ENCODE data around the gene PLCG2.

Gene PLCG2

DNA sequence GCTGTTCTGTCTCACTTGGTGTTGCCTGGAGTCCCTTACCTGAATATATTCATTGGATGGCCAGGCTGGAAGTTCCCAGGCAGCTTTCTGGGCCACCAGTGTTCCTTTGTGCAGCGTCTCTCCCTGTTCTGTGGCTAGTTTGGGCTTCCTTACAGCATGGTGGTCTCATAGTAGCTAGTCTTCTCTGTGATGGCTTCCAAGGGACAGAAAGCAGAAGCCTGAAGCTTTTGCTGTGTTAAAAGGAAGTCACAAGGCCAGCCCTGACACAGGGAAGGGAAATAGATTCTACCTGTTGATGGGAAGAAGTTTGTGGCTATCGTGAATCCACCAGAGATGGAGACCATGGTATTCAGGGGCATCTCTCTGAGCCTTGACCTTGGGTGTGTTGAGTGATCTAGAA, 34.6 kb downstream of the PLCG2 start:
- no peaks in the 10 kb centered on the region for H3K9me3 ChIP-seq
- H3K4me1 ChIP-seq = no peaks in the 10 kb centered on the region
- no peak for DNase-seq
- H3K27me3 ChIP-seq = no peaks in the 10 kb centered on the region
- TF ChIP-seq CTCF (IDR thresholded peaks at IDR 0.05; ENCODE audit: low read depth, low read length) = no peak
- no peaks in the 10 kb centered on the region for H3K36me3 ChIP-seq
- no peak overlapping the region for H3K4me3 ChIP-seq (ENCODE audit: low read depth, low read length)

DNA sequence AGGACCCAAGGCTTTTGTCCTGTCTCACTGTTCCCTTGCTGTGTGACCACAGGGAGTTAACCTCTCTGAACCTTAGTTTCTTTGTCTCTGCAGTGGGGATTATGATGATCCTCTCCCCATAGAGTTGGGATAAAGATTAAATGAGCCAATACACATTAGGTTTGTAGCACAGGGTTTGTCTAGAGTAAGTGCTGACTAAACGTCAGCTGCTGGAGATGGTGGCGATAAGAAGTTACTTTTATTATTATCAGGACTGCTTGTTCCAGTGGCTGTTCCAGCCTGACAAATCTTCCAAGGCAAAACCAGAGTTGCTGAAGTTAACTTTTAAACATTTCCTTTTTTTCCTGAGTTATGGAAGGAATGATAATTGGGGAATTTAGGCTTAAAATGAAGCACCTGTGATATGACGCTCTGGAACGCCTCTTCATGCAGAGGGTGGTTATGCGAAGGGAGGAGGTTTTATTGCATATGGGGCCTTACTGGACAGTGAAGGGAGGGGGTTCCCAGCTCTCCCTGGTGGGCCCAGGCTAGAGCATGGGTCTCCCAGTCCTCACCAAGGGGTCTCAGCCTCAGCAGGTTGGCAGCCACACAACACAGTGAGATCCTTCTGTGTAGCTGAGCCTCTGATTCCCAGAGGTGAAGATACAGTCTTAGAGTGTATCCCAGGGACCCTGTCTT, 35.8 kb downstream of the PLCG2 start:
- Histone ChIP-seq H3K4me1 (no peaks in the 10 kb centered on the region), H3K4me3 (ENCODE audit: low read depth, low read length) (no peak overlapping the region)

DNA sequence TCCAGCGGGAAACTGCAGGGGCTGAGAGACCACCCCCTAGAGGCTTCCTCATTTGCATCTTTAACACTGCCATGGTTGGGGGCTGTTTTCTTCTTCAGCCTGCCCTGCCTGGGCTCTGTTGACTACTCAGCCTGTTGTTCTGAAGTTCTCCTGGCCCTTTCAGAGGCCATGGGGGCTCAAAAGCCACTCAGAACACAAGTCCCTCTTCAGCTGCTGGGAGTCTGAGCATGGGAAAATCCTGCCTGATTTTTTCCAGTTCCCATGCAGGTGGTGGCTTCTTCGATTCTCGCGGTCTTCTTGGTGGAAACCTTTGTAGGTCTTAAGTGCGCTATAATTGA, 36.3 kb downstream of the PLCG2 start:
- Histone ChIP-seq H3K4me1 (no peaks in the 10 kb centered on the region), H3K4me3 (ENCODE audit: low read depth, low read length) (no peak overlapping the region), H3K36me3 (no peaks in the 10 kb centered on the region), H3K9me3 (no peaks in the 10 kb centered on the region), H3K27me3 (no peaks in the 10 kb centered on the region)
- no peak for TF ChIP-seq CTCF (IDR thresholded peaks at IDR 0.05; ENCODE audit: low read depth, low read length)
- no peak for DNase-seq

More for the DNA sequence above, 35.8 kb downstream of the PLCG2 start:
- Histone ChIP-seq H3K36me3 (no peaks in the 10 kb centered on the region), H3K9me3 (no peaks in the 10 kb centered on the region), H3K27me3 (no peaks in the 10 kb centered on the region)
- no peak for TF ChIP-seq CTCF (IDR thresholded peaks at IDR 0.05; ENCODE audit: low read depth, low read length)
- no peak for DNase-seq

- H3K9me3 ChIP-seq = no peaks in the 10 kb centered on the region
- TF ChIP-seq CTCF (IDR thresholded peaks at IDR 0.05; ENCODE audit: low read depth, low read length) = no peak
- H3K36me3 ChIP-seq = no peaks in the 10 kb centered on the region
- no peaks in the 10 kb centered on the region for H3K27me3 ChIP-seq
- H3K4me3 ChIP-seq (ENCODE audit: low read depth, low read length) = no peak overlapping the region
- DNase-seq = no peak
- H3K4me1 ChIP-seq = no peaks in the 10 kb centered on the region
Observed at GRCh38 chr16:81816351-81816750, 37.3 kb downstream of the PLCG2 start.

- DNase-seq = no peak
Observed at GRCh38 chr16:81816793-81817210, 37.7 kb downstream of the PLCG2 start.

More at GRCh38 chr16:81816793-81817210, 37.7 kb downstream of the PLCG2 start:
- Histone ChIP-seq H3K4me1 (no peaks in the 10 kb centered on the region), H3K27me3 (no peaks in the 10 kb centered on the region), H3K4me3 (ENCODE audit: low read depth, low read length) (no peak overlapping the region), H3K9me3 (no peaks in the 10 kb centered on the region), H3K36me3 (no peaks in the 10 kb centered on the region)
- TF ChIP-seq CTCF (IDR thresholded peaks at IDR 0.05; ENCODE audit: low read depth, low read length) = no peak

Data from BE2C (cell line).